ENCODE results near the gene CAPN5. TPM values are rescaled to one million over a fixed set of nuclear protein-coding genes. Genes with fewer than 3 reads are reported as not detected.

CAPN5 gene
- total RNA-seq, 2 experiments from 2014 or later = 2.2 to 2.4 TPM

GRCh38 chr11:77118086-77118485, 51.3 kb downstream of the CAPN5 start:
- no peak overlapping the region for H3K27ac Mint-ChIP-seq
- no peaks in the 10 kb centered on the region for H3K36me3 Mint-ChIP-seq
- H3K27me3 Mint-ChIP-seq = no peaks in the 10 kb centered on the region
- no peaks in the 10 kb centered on the region for H3K9me3 Mint-ChIP-seq
- H3K4me3 Mint-ChIP-seq = no peak overlapping the region
- no peak for DNase-seq
- peaks cover 3% of the 10 kb centered on the region for H3K4me1 Mint-ChIP-seq

DNA sequence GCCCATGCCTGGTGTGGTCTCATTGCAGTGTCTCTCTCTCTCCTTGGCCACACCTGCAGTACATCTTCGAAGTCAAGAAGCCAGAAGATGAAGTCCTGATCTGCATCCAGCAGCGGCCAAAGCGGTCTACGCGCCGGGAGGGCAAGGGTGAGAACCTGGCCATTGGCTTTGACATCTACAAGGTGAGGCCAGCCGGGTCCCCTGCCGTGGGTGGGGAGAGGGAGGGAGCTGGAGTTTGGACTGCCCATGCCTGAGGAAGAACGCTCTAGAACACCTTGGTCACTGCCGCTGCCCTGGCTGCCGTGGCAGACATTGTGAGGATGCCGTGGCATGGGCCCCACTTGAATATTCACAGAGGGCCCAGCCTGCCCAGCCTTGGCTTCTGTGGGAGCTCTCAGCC, 52.2 kb downstream of the CAPN5 start:
- no peak overlapping the region for H3K27ac Mint-ChIP-seq
- H3K36me3 Mint-ChIP-seq = no peaks in the 10 kb centered on the region
- no peaks in the 10 kb centered on the region for H3K27me3 Mint-ChIP-seq
- H3K9me3 Mint-ChIP-seq = no peaks in the 10 kb centered on the region
- no peak overlapping the region for H3K4me3 Mint-ChIP-seq
- DNase-seq = no peak
- no peaks in the 10 kb centered on the region for H3K4me1 Mint-ChIP-seq

- Mint-ChIP-seq H3K4me3 (no peak overlapping the region), H3K9me3 (no peaks in the 10 kb centered on the region), H3K27ac (no peak overlapping the region), H3K36me3 (no peaks in the 10 kb centered on the region), H3K4me1 (no peaks in the 10 kb centered on the region), H3K27me3 (no peaks in the 10 kb centered on the region)
- DNase-seq = no peak
Observed at GRCh38 chr11:77119531-77119936, 52.8 kb downstream of the CAPN5 start.

- Mint-ChIP-seq H3K9me3 (no peaks in the 10 kb centered on the region), H3K27me3 (no peaks in the 10 kb centered on the region), H3K36me3 (no peaks in the 10 kb centered on the region), H3K27ac (no peak overlapping the region), H3K4me3 (no peak overlapping the region), H3K4me1 (no peaks in the 10 kb centered on the region)
- no peak for DNase-seq
Observed at GRCh38 chr11:77120571-77120970, 53.8 kb downstream of the CAPN5 start.

- Mint-ChIP-seq H3K4me3 (no peak overlapping the region), H3K27ac (no peak overlapping the region), H3K9me3 (no peaks in the 10 kb centered on the region), H3K4me1 (no peaks in the 10 kb centered on the region), H3K36me3 (no peaks in the 10 kb centered on the region), H3K27me3 (no peaks in the 10 kb centered on the region)
- DNase-seq = no peak
Observed at GRCh38 chr11:77121096-77121640, 54.4 kb downstream of the CAPN5 start.

- Mint-ChIP-seq H3K4me1 (no peaks in the 10 kb centered on the region), H3K27ac (no peak overlapping the region), H3K36me3 (no peaks in the 10 kb centered on the region), H3K27me3 (no peaks in the 10 kb centered on the region), H3K9me3 (no peaks in the 10 kb centered on the region), H3K4me3 (no peak overlapping the region)
- no peak for DNase-seq
Observed at GRCh38 chr11:77121876-77122575, 55.3 kb downstream of the CAPN5 start.

- H3K27ac Mint-ChIP-seq = no peak overlapping the region
- H3K36me3 Mint-ChIP-seq = no peaks in the 10 kb centered on the region
- H3K27me3 Mint-ChIP-seq = peaks cover 3% of the 10 kb centered on the region
- H3K4me3 Mint-ChIP-seq = no peak overlapping the region
- no peak for DNase-seq
- H3K9me3 Mint-ChIP-seq = no peaks in the 10 kb centered on the region
- H3K4me1 Mint-ChIP-seq = peaks cover 3% of the 10 kb centered on the region
Observed at GRCh38 chr11:77122576-77123212, 55.9 kb downstream of the CAPN5 start.

- Mint-ChIP-seq H3K9me3 (no peaks in the 10 kb centered on the region), H3K27ac (no peak overlapping the region), H3K4me1 (peaks cover 5% of the 10 kb centered on the region), H3K4me3 (no peak overlapping the region), H3K36me3 (no peaks in the 10 kb centered on the region), H3K27me3 (peaks cover 4% of the 10 kb centered on the region)
- DNase-seq = no peak
Observed at GRCh38 chr11:77123591-77123990, 56.8 kb downstream of the CAPN5 start.

- no peak for DNase-seq
- Mint-ChIP-seq H3K9me3 (no peaks in the 10 kb centered on the region), H3K36me3 (no peaks in the 10 kb centered on the region), H3K27ac (no peak overlapping the region), H3K4me3 (no peak overlapping the region), H3K27me3 (peaks cover 4% of the 10 kb centered on the region), H3K4me1 (peaks cover 5% of the 10 kb centered on the region)
Observed at GRCh38 chr11:77124041-77124440, 57.3 kb downstream of the CAPN5 start.

GRCh38 chr11:77124488-77124887, 57.7 kb downstream of the CAPN5 start:
- peaks cover 5% of the 10 kb centered on the region for H3K4me1 Mint-ChIP-seq
- no peak overlapping the region for H3K27ac Mint-ChIP-seq
- peaks cover 4% of the 10 kb centered on the region for H3K27me3 Mint-ChIP-seq
- H3K36me3 Mint-ChIP-seq = no peaks in the 10 kb centered on the region
- no peaks in the 10 kb centered on the region for H3K9me3 Mint-ChIP-seq
- DNase-seq = no peak
- H3K4me3 Mint-ChIP-seq = no peak overlapping the region

DNA sequence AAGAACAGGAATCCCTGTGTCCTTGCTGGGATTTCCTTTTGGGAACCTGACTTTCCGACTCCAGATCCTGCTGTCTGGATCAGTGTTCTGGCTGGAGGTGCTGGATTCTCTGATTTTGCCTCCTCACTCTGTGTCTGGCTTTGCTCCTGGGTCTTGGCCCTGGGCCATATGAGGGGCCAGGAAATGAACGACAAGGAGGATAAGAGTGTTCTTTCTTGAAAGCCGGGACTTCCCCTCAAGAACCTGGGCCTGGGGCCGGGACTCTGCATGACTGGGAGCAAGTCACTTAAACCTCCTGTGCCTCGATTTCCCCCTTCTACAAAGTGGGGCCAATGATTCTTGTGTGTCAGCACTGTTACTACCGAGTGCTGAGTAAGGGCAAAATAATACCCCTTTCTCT, 58.4 kb downstream of the CAPN5 start:
- H3K27ac Mint-ChIP-seq = no peak overlapping the region

GRCh38 chr11:77125695-77126094, 58.9 kb downstream of the CAPN5 start:
- no peak overlapping the region for H3K4me3 Mint-ChIP-seq
- H3K27ac Mint-ChIP-seq = no peak overlapping the region
- peaks cover 5% of the 10 kb centered on the region for H3K4me1 Mint-ChIP-seq
- no peaks in the 10 kb centered on the region for H3K36me3 Mint-ChIP-seq
- no peak for DNase-seq
- peaks cover 4% of the 10 kb centered on the region for H3K27me3 Mint-ChIP-seq
- no peaks in the 10 kb centered on the region for H3K9me3 Mint-ChIP-seq

More for the DNA sequence above, 58.4 kb downstream of the CAPN5 start:
- Mint-ChIP-seq H3K4me3 (no peak overlapping the region), H3K9me3 (no peaks in the 10 kb centered on the region), H3K4me1 (peaks cover 5% of the 10 kb centered on the region), H3K27me3 (peaks cover 4% of the 10 kb centered on the region), H3K36me3 (no peaks in the 10 kb centered on the region)
- no peak for DNase-seq

- Mint-ChIP-seq H3K4me3 (no peak overlapping the region), H3K36me3 (no peaks in the 10 kb centered on the region), H3K9me3 (no peaks in the 10 kb centered on the region), H3K27ac (no peak overlapping the region), H3K4me1 (peaks cover 5% of the 10 kb centered on the region), H3K27me3 (peaks cover 4% of the 10 kb centered on the region)
- DNase-seq = no peak
Observed at GRCh38 chr11:77126156-77126775, 59.5 kb downstream of the CAPN5 start.

GRCh38 chr11:77126861-77127234, 60.1 kb downstream of the CAPN5 start:
- no peaks in the 10 kb centered on the region for H3K36me3 Mint-ChIP-seq
- H3K4me1 Mint-ChIP-seq = peaks cover 5% of the 10 kb centered on the region
- no peak overlapping the region for H3K27ac Mint-ChIP-seq
- no peak for DNase-seq
- peaks cover 4% of the 10 kb centered on the region for H3K27me3 Mint-ChIP-seq
- H3K9me3 Mint-ChIP-seq = no peaks in the 10 kb centered on the region
- H3K4me3 Mint-ChIP-seq = no peak overlapping the region

DNA sequence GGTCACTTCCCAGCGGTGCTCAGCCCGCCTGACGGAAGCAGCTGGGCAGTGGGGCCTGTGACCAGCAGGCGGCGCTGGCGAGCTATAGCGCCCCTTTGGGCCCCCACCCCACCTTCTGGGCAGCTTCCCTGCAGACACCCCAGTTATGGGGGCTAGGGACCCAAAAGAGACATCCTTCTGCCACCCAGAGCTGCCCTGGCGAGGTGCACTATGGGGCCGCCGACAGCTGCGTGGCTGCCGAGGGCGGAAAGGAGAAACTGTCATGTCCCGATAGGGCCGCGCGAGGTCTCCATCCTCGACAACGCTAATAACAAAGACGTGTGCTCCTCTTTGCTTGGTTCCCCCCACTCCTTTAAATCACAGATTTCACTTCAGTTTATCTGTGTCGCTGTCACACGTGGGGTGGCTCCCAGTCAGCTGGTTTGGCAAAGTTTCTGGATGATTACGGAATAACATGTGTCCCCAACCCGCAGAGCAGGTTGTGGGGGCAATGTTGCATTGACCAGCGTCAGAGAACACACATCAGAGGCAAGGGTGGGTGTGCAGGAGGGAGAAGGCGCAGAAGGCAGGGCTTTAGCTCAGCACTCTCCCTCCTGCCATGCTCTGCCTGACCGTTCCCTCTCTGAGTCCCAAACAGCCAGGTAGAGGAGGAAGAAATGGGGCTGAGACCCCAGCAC, 60.6 kb downstream of the CAPN5 start:
- peaks cover 5% of the 10 kb centered on the region for H3K4me1 Mint-ChIP-seq
- DNase-seq = peak; percentile 57
- H3K27me3 Mint-ChIP-seq = peaks cover 4% of the 10 kb centered on the region
- no peaks in the 10 kb centered on the region for H3K36me3 Mint-ChIP-seq
- no peak overlapping the region for H3K27ac Mint-ChIP-seq
- H3K9me3 Mint-ChIP-seq = no peaks in the 10 kb centered on the region
- peak overlapping the region; percentile 64 for H3K4me3 Mint-ChIP-seq

Measured in activated naive CD8-positive, alpha-beta T cell treated with anti-CD3 and anti-CD28 coated beads for 36 hours (primary cell).